Measurements from ENCODE around the gene DDX39B.
"Not testable (repeated sequence)": the region's sequence is repeated elsewhere in the genome, so short reads cannot be mapped to it uniquely, and the experiment has no call there.

DNA sequence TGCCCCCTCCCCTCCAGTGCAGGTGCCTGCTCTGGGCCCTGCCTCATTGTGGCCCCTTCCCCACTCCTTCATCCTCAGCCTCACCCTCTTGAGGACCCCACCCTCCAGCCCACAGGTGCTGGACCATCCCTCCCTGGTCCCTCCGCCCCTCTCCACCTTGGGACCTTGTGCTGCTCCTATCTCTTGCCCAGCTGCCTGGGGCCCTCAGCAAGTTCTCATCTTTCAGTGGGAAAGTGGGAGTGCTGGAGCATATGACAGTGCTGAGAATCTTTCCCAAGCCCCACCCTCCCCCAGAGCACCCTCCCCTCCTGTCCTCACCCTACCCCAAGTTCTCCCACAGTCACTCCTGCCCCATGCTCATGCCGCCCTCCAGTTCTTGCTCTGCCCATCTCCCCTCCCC is 42.2 kb downstream of the DDX39B start:
- not testable (repeated sequence) for TF ChIP-seq EZH2 (IDR thresholded peaks at IDR 0.05; ENCODE audit: borderline replicate concordance, low read length)
- TF ChIP-seq, protein P1, sequence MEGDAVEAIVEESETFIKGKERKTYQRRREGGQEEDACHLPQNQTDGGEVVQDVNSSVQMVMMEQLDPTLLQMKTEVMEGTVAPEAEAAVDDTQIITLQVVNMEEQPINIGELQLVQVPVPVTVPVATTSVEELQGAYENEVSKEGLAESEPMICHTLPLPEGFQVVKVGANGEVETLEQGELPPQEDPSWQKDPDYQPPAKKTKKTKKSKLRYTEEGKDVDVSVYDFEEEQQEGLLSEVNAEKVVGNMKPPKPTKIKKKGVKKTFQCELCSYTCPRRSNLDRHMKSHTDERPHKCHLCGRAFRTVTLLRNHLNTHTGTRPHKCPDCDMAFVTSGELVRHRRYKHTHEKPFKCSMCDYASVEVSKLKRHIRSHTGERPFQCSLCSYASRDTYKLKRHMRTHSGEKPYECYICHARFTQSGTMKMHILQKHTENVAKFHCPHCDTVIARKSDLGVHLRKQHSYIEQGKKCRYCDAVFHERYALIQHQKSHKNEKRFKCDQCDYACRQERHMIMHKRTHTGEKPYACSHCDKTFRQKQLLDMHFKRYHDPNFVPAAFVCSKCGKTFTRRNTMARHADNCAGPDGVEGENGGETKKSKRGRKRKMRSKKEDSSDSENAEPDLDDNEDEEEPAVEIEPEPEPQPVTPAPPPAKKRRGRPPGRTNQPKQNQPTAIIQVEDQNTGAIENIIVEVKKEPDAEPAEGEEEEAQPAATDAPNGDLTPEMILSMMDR (conservative IDR thresholded peaks at IDR 0.05 in 1 of 2, IDR thresholded peaks at IDR 0.05 in 1 of 2; ENCODE audit: extremely low read depth in 1 of 2, insufficient read depth in 1 of 2, low read depth in 1 of 2, low read length in 2 of 2) = not testable (repeated sequence)

Data from mammary epithelial cell (primary cell).